CD4-positive, alpha-beta T cell (primary cell): ENCODE results near the gene MRPL32. TPM values are rescaled to one million over a fixed set of nuclear protein-coding genes. Genes with fewer than 3 reads are reported as not detected.

Experiments used
- ATAC-seq: fragments of 200-7000 bp; cut with Tn5 transposase; one replicate; pipeline ENCODE4 v1.10.0; 2022; ENCODE audit warnings: mild to moderate bottlenecking; ENCODE audit not compliant: poor library complexity
- CTCF ChIA-PET: fragments of 350-600 bp; sonication (Branson Sonifier 250); formaldehyde crosslinking; loops from one replicate; lab custom pipeline; 2021; ENCODE audit warnings: antibody characterized with exemption, inconsistent platforms; lab: Charles Lee
- POLR2A ChIA-PET: fragments of 350-600 bp; sonication (Branson Sonifier 250); formaldehyde crosslinking; loops from one replicate; lab custom pipeline; 2021; ENCODE audit warnings: antibody characterized with exemption, inconsistent platforms; lab: Charles Lee
- DNase-seq, 14 experiments: peaks; one replicate each; pipeline ENCODE4 v3.0.0-alpha.2; 2013 to 2020; ENCODE audit warnings: mixed read lengths in 2 of 14
- H3K27ac ChIP-seq, 2 donors: one replicate each; pipeline versions ENCODE4 v1.5.1 to v1.7.0; 2013; ENCODE audit warnings: low read length in 2 of 2, low read depth in 1 of 2, mild to moderate bottlenecking in 1 of 2
- H3K27me3 ChIP-seq, 2 experiments: 1 replicate in 1 of 2; 2 replicates in 1 of 2; pipeline versions ENCODE4 v1.6.1 to v1.7.0; 2013; ENCODE audit warnings: low read length in 2 of 2, control low read depth in 1 of 2, mild to moderate bottlenecking in 1 of 2, moderate library complexity in 1 of 2; ENCODE audit not compliant: insufficient read depth in 2 of 2, control insufficient read depth in 1 of 2
- H3K36me3 ChIP-seq: one replicate; pipeline ENCODE4 v1.6.1; 2013; ENCODE audit warnings: low read length, control low read depth; ENCODE audit not compliant: insufficient read depth
- H3K4me1 ChIP-seq: one replicate; pipeline ENCODE4 v1.6.1; 2013; ENCODE audit warnings: low read length, control low read depth; ENCODE audit not compliant: insufficient read depth
- H3K4me3 ChIP-seq: one replicate; pipeline ENCODE4 v1.5.1; 2013; ENCODE audit warnings: mild to moderate bottlenecking, low read length, moderate library complexity
- H3K9me3 ChIP-seq, 2 experiments: 1 replicate in 1 of 2; 2 replicates in 1 of 2; pipeline versions ENCODE4 v1.6.1 to v1.7.0; 2013; ENCODE audit warnings: low read length in 2 of 2, mild to moderate bottlenecking in 2 of 2, control low read depth in 1 of 2, moderate library complexity in 1 of 2; ENCODE audit not compliant: control insufficient read depth in 1 of 2, insufficient read depth in 1 of 2
- H3K27ac Mint-ChIP-seq: one replicate; pipeline ENCODE4 v1.8.0; 2020; ENCODE audit warnings: mixed read lengths
- H3K27me3 Mint-ChIP-seq: one replicate; pipeline ENCODE4 v1.8.0; 2021; ENCODE audit warnings: mixed read lengths
- H3K36me3 Mint-ChIP-seq: one replicate; pipeline ENCODE4 v1.8.0; 2021; ENCODE audit warnings: low read depth, mixed read lengths
- H3K4me1 Mint-ChIP-seq: one replicate; pipeline ENCODE4 v1.8.0; 2021; ENCODE audit warnings: low read depth, mixed read lengths
- H3K4me3 Mint-ChIP-seq: one replicate; pipeline ENCODE4 v1.8.0; 2020; ENCODE audit warnings: mild to moderate bottlenecking, mixed read lengths
- H3K9me3 Mint-ChIP-seq: one replicate; pipeline ENCODE4 v1.8.0; 2020; ENCODE audit warnings: mixed read lengths
- CTCF ChIP-seq: fragments of 200-600 bp; IDR thresholded peaks from one replicate; pipeline ENCODE4 v1.8.0; 2022; ENCODE audit warnings: antibody characterized with exemption, mild to moderate bottlenecking
- intact Hi-C, 2 experiments: fragments of 100-400 bp; cut with DNase I in 1 of 2; cut with micrococcal nuclease in 1 of 2; formaldehyde crosslinking; loops; one replicate each; pipeline versions ENCODE4 v1.15.1 to v1.9.0; 2023 to 2025; cut with DNase I, micrococcal nuclease
- total RNA-seq, 174 experiments: library from RNA in 2 of 174; stranded (reverse) in 2 of 174; gene quantifications; one replicate each; pipeline ENCODE4 v1.2.3 and lab custom pipeline; 2021 to 2026

Gene MRPL32
- total RNA-seq, 2 experiments from 2014 or later, result 57.1 to 60.7 TPM

- Histone ChIP-seq H3K36me3 (no peaks in the 10 kb centered on the region), H3K4me1 (peaks cover 18% of the 10 kb centered on the region), H3K27me3 (peaks cover 0 to 5% of the 10 kb centered on the region in 2 experiments), H3K9me3 (peaks cover 0 to 6% of the 10 kb centered on the region in 2 experiments), H3K4me3 (no peak overlapping the region), H3K27ac (no peak overlapping the region)
- TF ChIP-seq CTCF, result no peak
- Mint-ChIP-seq H3K4me1 (peaks cover 27% of the 10 kb centered on the region), H3K4me3 (peak overlapping the region; percentile 35), H3K27me3 (no peaks in the 10 kb centered on the region), H3K36me3 (no peaks in the 10 kb centered on the region), H3K27ac (peak overlapping the region; percentile 49), H3K9me3 (no peaks in the 10 kb centered on the region)
- DNase-seq, result no peak
- intact Hi-C loops, result loop anchor here in 1 of 2 experiments (10.0 kb wide), 1 partner anchor 941 kb away; no protein-coding TSS in a partner anchor
- ChIA-PET POLR2A (no interaction called here), CTCF (no interaction called here)
- no peak for ATAC-seq
Measured at GRCh38 chr7:42886129-42886528, 46.0 kb upstream of the MRPL32 start.

- ChIA-PET POLR2A (interaction anchor here (0.7 to 1.1 kb wide), 3 partner anchors 10 to 45 kb away, joined by 3 to 7 read pairs (median 6); partner anchors contain the start of genes MRPL32 and PSMA2), CTCF (no interaction called here)
- ATAC-seq (no peak), DNase-seq (no peak)
- TF ChIP-seq CTCF, result no peak
- intact Hi-C loops, result loop anchor here in 1 of 2 experiments (10.0 kb wide), 1 partner anchor 942 kb away; no protein-coding TSS in a partner anchor
- H3K4me1 Mint-ChIP-seq, result peaks cover 27% of the 10 kb centered on the region
- Histone ChIP-seq H3K27me3 (peaks cover 0 to 5% of the 10 kb centered on the region in 2 experiments), H3K36me3 (no peaks in the 10 kb centered on the region), H3K4me1 (peaks cover 18% of the 10 kb centered on the region), H3K9me3 (peaks cover 0 to 6% of the 10 kb centered on the region in 2 experiments), H3K27ac (no peak overlapping the region), H3K4me3 (no peak overlapping the region)
- no peaks in the 10 kb centered on the region for H3K9me3 Mint-ChIP-seq
- H3K4me3 Mint-ChIP-seq, result peak overlapping the region; percentile 93
- H3K36me3 Mint-ChIP-seq, result no peaks in the 10 kb centered on the region
- H3K27me3 Mint-ChIP-seq, result peaks cover 4% of the 10 kb centered on the region
- peak overlapping the region; percentile 94 for H3K27ac Mint-ChIP-seq
Measured at GRCh38 chr7:42886893-42887505, 45.2 kb upstream of the MRPL32 start.

GRCh38 chr7:42893346-42894240 lies 38.6 kb upstream of the MRPL32 start:
- no peak overlapping the region for H3K4me3 Mint-ChIP-seq
- peaks cover 7% of the 10 kb centered on the region for H3K4me1 ChIP-seq
- H3K27ac ChIP-seq, result no peak overlapping the region
- no peak overlapping the region for H3K27ac Mint-ChIP-seq
- H3K9me3 ChIP-seq, result peaks cover 2 to 4% of the 10 kb centered on the region in 2 experiments
- H3K4me1 Mint-ChIP-seq, result peaks cover 8% of the 10 kb centered on the region
- CTCF ChIA-PET, result interaction anchor here (1.4 kb wide), 1 partner anchor 12 kb away, joined by 3 read pairs; no protein-coding TSS in a partner anchor
- H3K4me3 ChIP-seq, result no peak overlapping the region
- ATAC-seq (no peak), DNase-seq (no peak)
- peaks cover 7% of the 10 kb centered on the region for H3K9me3 Mint-ChIP-seq
- H3K27me3 Mint-ChIP-seq, result peaks cover 4% of the 10 kb centered on the region
- peaks cover 0 to 1% of the 10 kb centered on the region in 2 experiments for H3K27me3 ChIP-seq
- H3K36me3 Mint-ChIP-seq, result peaks cover 11% of the 10 kb centered on the region
- no peak for TF ChIP-seq CTCF
- intact Hi-C loops, result no loop called here
- POLR2A ChIA-PET, result no interaction called here
- no peaks in the 10 kb centered on the region for H3K36me3 ChIP-seq
